Stimulated activated CD4-positive, alpha-beta T cell treated with anti-CD3 and anti-CD28 coated beads, Interleukin-12 subunit alpha, Interleukin-12 subunit beta, amount 100 ng/mL, for 4 hours (primary cell): ENCODE data around the gene ARHGAP9.
"Not testable (repeated sequence)": the region's sequence is repeated elsewhere in the genome, so short reads cannot be mapped to it uniquely, and the experiment has no call there.

Experiments used
- DNase-seq: peaks from one replicate; pipeline ENCODE4 v3.0.0-alpha.2; 2020

The ARHGAP9 gene

GRCh38 chr12:57517187-57517586, 37.5 kb upstream of the ARHGAP9 start:
- DNase-seq: no peak

GRCh38 chr12:57516617-57517153, 37.0 kb upstream of the ARHGAP9 start:
- no peak for DNase-seq

GRCh38 chr12:57515934-57516541, 36.4 kb upstream of the ARHGAP9 start:
- no peak for DNase-seq

GRCh38 chr12:57515408-57515933, 35.8 kb upstream of the ARHGAP9 start:
- DNase-seq: no peak

- no peak for DNase-seq
These were observed 35.2 kb upstream of the ARHGAP9 start for GRCh38 chr12:57514720-57515407.

GRCh38 chr12:57514246-57514645, 34.6 kb upstream of the ARHGAP9 start:
- DNase-seq: not testable (repeated sequence)

GRCh38 chr12:57513677-57514076, 34.0 kb upstream of the ARHGAP9 start:
- not testable (repeated sequence) for DNase-seq

GRCh38 chr12:57513266-57513665, 33.6 kb upstream of the ARHGAP9 start:
- DNase-seq: no peak

GRCh38 chr12:57512665-57513064, 33.0 kb upstream of the ARHGAP9 start:
- no peak for DNase-seq

GRCh38 chr12:57511588-57512325, 32.1 kb upstream of the ARHGAP9 start:
- no peak for DNase-seq

- no peak for DNase-seq
These were observed 31.5 kb upstream of the ARHGAP9 start for GRCh38 chr12:57511161-57511560.

GRCh38 chr12:57507796-57508195, 28.1 kb upstream of the ARHGAP9 start:
- not testable (repeated sequence) for DNase-seq

GRCh38 chr12:57506541-57506940, 26.9 kb upstream of the ARHGAP9 start:
- not testable (repeated sequence) for DNase-seq

- DNase-seq: not testable (repeated sequence)
These were observed 22.8 kb upstream of the ARHGAP9 start for GRCh38 chr12:57502311-57502969.

- no peak for DNase-seq
These were observed 20.5 kb upstream of the ARHGAP9 start for GRCh38 chr12:57500213-57500612.

- DNase-seq: no peak
These were observed 18.9 kb upstream of the ARHGAP9 start for GRCh38 chr12:57498571-57498970.

- DNase-seq: no peak
These were observed 18.5 kb upstream of the ARHGAP9 start for GRCh38 chr12:57498132-57498502.

GRCh38 chr12:57497223-57498131, 17.8 kb upstream of the ARHGAP9 start:
- DNase-seq: no peak

GRCh38 chr12:57496822-57497221, 17.2 kb upstream of the ARHGAP9 start:
- no peak for DNase-seq

- DNase-seq: not testable (repeated sequence)
These were observed 15.5 kb upstream of the ARHGAP9 start for GRCh38 chr12:57495051-57495701.
